ENCODE measurements around the gene PPP4R2.
"Not testable (repeated sequence)": the region's sequence is repeated elsewhere in the genome, so short reads cannot be mapped to it uniquely, and the experiment has no call there.

Gene PPP4R2

GRCh38 chr3:73060302-73060723, 63.7 kb downstream of the PPP4R2 start:
- H3K9ac ChIP-seq (ENCODE audit: low read length): no peak overlapping the region
- H3K4me2 ChIP-seq (ENCODE audit: low read length): no peak overlapping the region
- no peak for TF ChIP-seq EZH2 (IDR thresholded peaks at IDR 0.05; ENCODE audit: borderline replicate concordance, low read length)
- no peak for TF ChIP-seq CTCF (IDR thresholded peaks at IDR 0.05; ENCODE audit: low read length)
- H4K20me1 ChIP-seq (ENCODE audit: insufficient read depth, low read length): no peaks in the 10 kb centered on the region
- H3K27me3 ChIP-seq (ENCODE audit: insufficient read depth, low read length): no peaks in the 10 kb centered on the region
- H3K4me3 ChIP-seq (ENCODE audit: low read depth, low read length, poor library complexity, severe bottlenecking): no peak overlapping the region
- H3K36me3 ChIP-seq (ENCODE audit: insufficient read depth, low read length): peaks cover 60% of the 10 kb centered on the region
- H2AFZ ChIP-seq (ENCODE audit: low read length): no peak overlapping the region
- no peaks in the 10 kb centered on the region for H3K9me3 ChIP-seq (ENCODE audit: low read length)
- peaks cover 8% of the 10 kb centered on the region for H3K4me1 ChIP-seq (ENCODE audit: insufficient read depth, low read length, severe bottlenecking)
- peaks cover 2% of the 10 kb centered on the region; the same call in 1 of the 2 replicates for H3F3A ChIP-seq (ENCODE audit: insufficient read depth, low read length)
- no peak overlapping the region for H3K27ac ChIP-seq (ENCODE audit: low read depth, low read length, poor library complexity, severe bottlenecking)
- peaks cover 27% of the 10 kb centered on the region for H3K79me2 ChIP-seq (ENCODE audit: insufficient read depth, low read length)
- no peaks in the 10 kb centered on the region for H3K9me2 ChIP-seq (ENCODE audit: low read depth, low read length)

- H3K27ac ChIP-seq (ENCODE audit: low read depth, low read length, poor library complexity, severe bottlenecking): no peak within 1 kb of the TSS
- H3K9me2 ChIP-seq (ENCODE audit: low read depth, low read length): no peaks in the 10 kb centered on the region
- no peak within 1 kb of the TSS for H3K4me3 ChIP-seq (ENCODE audit: low read depth, low read length, poor library complexity, severe bottlenecking)
- H2AFZ ChIP-seq (ENCODE audit: low read length): no peak within 1 kb of the TSS
- TF ChIP-seq CTCF (IDR thresholded peaks at IDR 0.05; ENCODE audit: low read length) (no peak), EZH2 (IDR thresholded peaks at IDR 0.05; ENCODE audit: borderline replicate concordance, low read length) (no peak)
- no peak within 1 kb of the TSS for H3K4me2 ChIP-seq (ENCODE audit: low read length)
- no peaks in the 10 kb centered on the region for H3F3A ChIP-seq (ENCODE audit: insufficient read depth, low read length)
- no peaks in the 10 kb centered on the region for H4K20me1 ChIP-seq (ENCODE audit: insufficient read depth, low read length)
- H3K4me1 ChIP-seq (ENCODE audit: insufficient read depth, low read length, severe bottlenecking): peaks cover 3% of the 10 kb centered on the region
- H3K36me3 ChIP-seq (ENCODE audit: insufficient read depth, low read length): peaks cover 68% of the 10 kb centered on the region
- no peak within 1 kb of the TSS for H3K9ac ChIP-seq (ENCODE audit: low read length)
- H3K9me3 ChIP-seq (ENCODE audit: low read length): no peaks in the 10 kb centered on the region
- H3K79me2 ChIP-seq (ENCODE audit: insufficient read depth, low read length): peaks cover 23% of the 10 kb centered on the region
- H3K27me3 ChIP-seq (ENCODE audit: insufficient read depth, low read length): no peaks in the 10 kb centered on the region
Measured at GRCh38 chr3:73061416-73061815, 64.8 kb downstream of the PPP4R2 start, which contains the start of gene EBLN2. EBLN2 (plus strand) TSS chr3:73061659; CDS start chr3:73062082, 423 bp downstream.

GRCh38 chr3:73066243-73066642, 69.6 kb downstream of the PPP4R2 start:
- H3K4me3 ChIP-seq (ENCODE audit: low read depth, low read length, poor library complexity, severe bottlenecking); H3K27ac ChIP-seq (ENCODE audit: low read depth, low read length, poor library complexity, severe bottlenecking); H3K9me2 ChIP-seq (ENCODE audit: low read depth, low read length); H3K4me2 ChIP-seq (ENCODE audit: low read length); H3K4me1 ChIP-seq (ENCODE audit: insufficient read depth, low read length, severe bottlenecking); H3K9ac ChIP-seq (ENCODE audit: low read length); H3K79me2 ChIP-seq (ENCODE audit: insufficient read depth, low read length); H2AFZ ChIP-seq (ENCODE audit: low read length); H3F3A ChIP-seq (ENCODE audit: insufficient read depth, low read length); H3K27me3 ChIP-seq (ENCODE audit: insufficient read depth, low read length); H3K9me3 ChIP-seq (ENCODE audit: low read length); H4K20me1 ChIP-seq (ENCODE audit: insufficient read depth, low read length): not testable (repeated sequence)
- H3K36me3 ChIP-seq (ENCODE audit: insufficient read depth, low read length): peaks cover 57% of the 10 kb centered on the region

- no peaks in the 10 kb centered on the region for H3K4me1 ChIP-seq (ENCODE audit: insufficient read depth, low read length, severe bottlenecking)
- no peak overlapping the region for H3K4me2 ChIP-seq (ENCODE audit: low read length)
- no peaks in the 10 kb centered on the region for H3K9me3 ChIP-seq (ENCODE audit: low read length)
- H3K4me3 ChIP-seq (ENCODE audit: low read depth, low read length, poor library complexity, severe bottlenecking): no peak overlapping the region
- TF ChIP-seq CTCF (IDR thresholded peaks at IDR 0.05; ENCODE audit: low read length) (no peak), EZH2 (IDR thresholded peaks at IDR 0.05; ENCODE audit: borderline replicate concordance, low read length) (no peak)
- H3K36me3 ChIP-seq (ENCODE audit: insufficient read depth, low read length): peaks cover 36% of the 10 kb centered on the region
- H3K9me2 ChIP-seq (ENCODE audit: low read depth, low read length): no peaks in the 10 kb centered on the region
- H4K20me1 ChIP-seq (ENCODE audit: insufficient read depth, low read length): no peaks in the 10 kb centered on the region
- no peaks in the 10 kb centered on the region for H3K27me3 ChIP-seq (ENCODE audit: insufficient read depth, low read length)
- no peak overlapping the region for H3K27ac ChIP-seq (ENCODE audit: low read depth, low read length, poor library complexity, severe bottlenecking)
- no peaks in the 10 kb centered on the region for H3F3A ChIP-seq (ENCODE audit: insufficient read depth, low read length)
- H3K79me2 ChIP-seq (ENCODE audit: insufficient read depth, low read length): no peaks in the 10 kb centered on the region
- H2AFZ ChIP-seq (ENCODE audit: low read length): no peak overlapping the region
- H3K9ac ChIP-seq (ENCODE audit: low read length): no peak overlapping the region
Measured at GRCh38 chr3:73068419-73068818, 71.8 kb downstream of the PPP4R2 start.
